DMS53 treated with DMSO at 0.1 percent for 48 hours (cell line): Measurements from ENCODE around the gene SPRED3.
"Not testable (repeated sequence)": the region's sequence is repeated elsewhere in the genome, so short reads cannot be mapped to it uniquely, and the experiment has no call there.

ENCODE experiments used
- DNase-seq: peaks from one replicate; lab custom pipeline; 2025; ENCODE audit not compliant: unreplicated experiment; lab: John Stamatoyannopoulos, UW

Gene SPRED3

GRCh38 chr19:38389957-38390924, 1.7 kb downstream of the SPRED3 start:
- DNase-seq = no peak

GRCh38 chr19:38391911-38392464, 3.5 kb downstream of the SPRED3 start:
- DNase-seq = no peak

DNA sequence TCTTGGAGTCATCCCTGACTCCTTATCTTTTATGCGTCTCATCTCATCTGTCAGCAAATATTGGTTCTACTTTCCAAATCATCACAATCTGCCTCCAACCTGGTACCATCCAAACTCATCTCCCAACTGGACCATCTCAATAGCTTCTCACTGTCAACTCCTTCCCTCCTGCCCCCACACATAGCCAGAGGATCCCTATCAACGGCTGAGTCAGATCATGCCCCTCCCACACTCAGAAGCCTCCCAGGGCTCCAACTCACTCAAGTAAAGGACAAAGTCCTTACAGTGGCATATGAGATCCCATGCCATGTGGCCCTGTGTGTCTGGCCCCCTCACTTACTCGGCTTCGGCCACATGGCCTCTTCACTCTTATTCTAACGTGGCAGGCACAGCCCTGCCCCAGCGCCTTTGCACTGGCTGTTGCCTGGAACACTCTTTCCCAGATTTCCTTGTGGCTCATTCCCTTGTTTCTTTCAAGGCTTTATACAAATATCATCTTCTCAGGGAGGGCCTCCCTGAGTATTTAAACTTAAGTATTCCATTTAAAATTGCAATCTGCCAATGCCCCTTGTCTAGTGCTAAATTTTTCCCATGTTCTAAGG, 4.3 kb downstream of the SPRED3 start:
- DNase-seq = no peak

DNA sequence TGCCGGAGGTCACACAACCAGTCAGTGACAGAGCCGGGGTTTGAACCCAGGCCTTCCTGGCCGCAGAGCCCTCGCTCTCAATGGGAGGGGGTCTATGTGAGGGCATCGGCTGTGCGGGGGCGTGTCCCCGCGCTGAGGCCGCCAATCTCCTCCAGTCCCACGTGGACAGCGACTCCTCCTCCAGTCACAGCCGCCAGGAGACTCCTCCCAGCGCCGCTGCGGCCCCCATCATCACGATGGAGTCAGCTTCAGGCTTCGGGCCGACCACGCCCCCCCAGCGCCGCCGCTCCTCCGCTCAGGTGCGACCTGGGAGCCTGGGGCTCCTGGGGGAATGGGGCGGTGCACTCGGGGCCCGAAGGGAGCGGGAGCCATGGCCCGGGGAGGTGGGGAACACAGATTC, 6.0 kb downstream of the SPRED3 start:
- DNase-seq = no peak

DNA sequence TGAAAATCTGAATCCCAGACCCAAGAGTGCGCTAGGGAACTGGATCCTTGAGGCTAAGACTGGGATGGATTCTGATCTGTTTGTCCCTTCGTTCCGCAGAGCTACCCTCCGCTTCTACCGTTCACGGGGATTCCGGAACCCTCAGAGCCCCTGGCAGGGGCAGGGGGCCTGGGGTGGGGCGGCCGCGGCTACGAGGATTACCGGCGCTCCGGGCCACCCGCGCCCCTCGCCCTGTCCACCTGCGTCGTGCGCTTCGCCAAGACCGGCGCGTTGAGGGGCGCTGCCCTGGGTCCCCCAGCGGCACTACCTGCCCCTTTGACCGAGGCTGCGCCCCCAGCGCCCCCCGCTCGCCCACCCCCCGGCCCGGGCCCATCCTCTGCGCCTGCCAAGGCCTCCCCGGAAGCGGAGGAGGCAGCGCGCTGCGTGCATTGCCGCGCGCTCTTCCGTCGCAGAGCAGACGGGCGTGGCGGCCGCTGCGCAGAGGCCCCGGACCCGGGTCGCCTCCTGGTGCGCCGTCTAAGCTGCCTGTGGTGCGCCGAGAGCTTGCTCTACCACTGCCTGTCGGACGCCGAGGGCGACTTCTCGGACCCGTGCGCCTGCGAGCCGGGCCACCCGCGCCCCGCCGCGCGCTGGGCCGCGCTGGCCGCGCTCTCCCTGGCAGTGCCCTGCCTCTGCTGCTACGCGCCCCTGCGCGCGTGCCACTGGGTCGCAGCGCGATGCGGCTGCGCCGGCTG, 7.1 kb downstream of the SPRED3 start:
- DNase-seq = no peak

DNA sequence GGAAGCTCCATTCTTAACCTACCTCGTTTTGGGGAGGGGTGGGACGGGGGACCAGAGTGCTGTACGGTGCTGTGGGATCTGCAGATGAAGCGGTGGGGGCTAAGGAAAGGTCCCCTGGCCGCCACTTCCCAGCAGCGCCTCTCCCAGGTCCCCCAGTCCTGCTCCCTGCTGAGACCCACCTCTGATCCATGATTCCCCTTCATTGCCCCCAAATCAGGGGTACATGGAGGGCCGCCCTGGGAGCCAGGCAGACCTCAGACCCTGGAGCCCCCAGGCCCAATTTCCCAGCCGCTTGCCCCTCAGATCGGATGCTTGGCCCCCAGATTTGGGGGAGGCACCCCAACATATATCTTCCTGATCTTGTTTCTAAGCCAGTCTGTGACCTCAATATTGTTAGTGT, 10.6 kb downstream of the SPRED3 start:
- DNase-seq = no peak

- DNase-seq = no peak
These were observed 11.0 kb downstream of the SPRED3 start for GRCh38 chr19:38399537-38399936.

- no peak for DNase-seq
These were observed 11.9 kb downstream of the SPRED3 start for GRCh38 chr19:38400361-38400760.

GRCh38 chr19:38401148-38401547, 12.7 kb downstream of the SPRED3 start:
- DNase-seq = no peak

- no peak for DNase-seq
These were observed 14.1 kb downstream of the SPRED3 start for GRCh38 chr19:38402623-38402966.

DNA sequence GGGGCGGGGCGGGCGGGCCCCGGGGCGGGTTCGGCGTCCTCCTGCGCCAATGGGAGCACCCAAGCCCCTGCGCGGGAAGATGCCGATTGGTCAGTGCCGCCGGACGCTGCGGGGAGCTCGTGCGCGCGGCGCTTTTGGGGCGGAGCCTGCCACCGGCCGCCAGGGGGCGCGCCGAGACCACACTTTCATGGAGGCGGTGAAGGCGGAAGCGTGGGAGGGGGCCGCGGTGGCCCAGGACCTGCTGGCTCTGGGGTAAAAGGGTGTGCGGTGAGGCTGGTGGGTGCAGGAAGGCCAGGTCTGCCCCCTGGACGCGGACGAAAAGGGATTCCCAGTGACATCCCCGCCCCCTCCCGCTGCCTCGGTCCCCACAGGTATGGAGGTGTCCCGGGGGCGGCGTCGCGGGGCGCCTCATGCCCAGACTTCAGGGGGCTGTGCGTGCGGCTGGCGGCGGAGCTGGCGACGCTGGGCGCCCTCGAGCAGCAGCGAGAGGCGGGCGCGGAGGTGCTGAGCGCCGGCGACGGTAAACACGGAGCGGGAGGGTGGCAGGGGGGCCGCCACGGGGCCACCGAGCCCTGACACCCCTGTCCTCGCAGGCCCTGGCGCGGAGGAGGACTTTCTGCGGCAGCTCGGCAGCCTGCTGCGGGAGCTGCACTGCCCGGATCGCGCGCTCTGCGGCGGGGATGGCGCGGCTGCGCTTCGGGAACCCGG, 14.6 kb downstream of the SPRED3 start, which contains the start of gene FAM98C:
FAM98C (plus strand) TSS at position 127 of the 708 bp plus-strand sequence; CDS start at position 188, 61 bp downstream.
- DNase-seq = peak; percentile 96

GRCh38 chr19:38404858-38405257, 16.4 kb downstream of the SPRED3 start:
- no peak for DNase-seq

DNA sequence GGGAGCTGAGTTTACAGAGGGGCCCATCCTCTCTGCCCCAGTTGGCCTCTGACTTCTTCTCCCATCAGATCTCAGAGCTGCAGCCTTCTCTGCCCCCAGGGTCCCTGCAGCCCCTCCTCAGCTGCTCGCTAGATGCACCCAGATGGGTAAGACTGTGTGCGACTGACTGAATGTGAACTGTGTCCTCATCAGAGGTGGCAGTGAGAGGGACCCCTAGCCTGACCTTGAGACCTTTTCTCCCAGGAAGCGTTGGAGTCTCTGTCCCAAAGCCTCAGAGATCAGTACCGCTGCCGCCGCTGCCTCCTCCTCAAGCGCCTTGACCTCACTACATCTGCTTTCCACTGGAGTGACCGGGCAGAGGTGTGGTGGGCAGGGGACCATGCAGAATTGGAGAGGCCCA, 16.8 kb downstream of the SPRED3 start:
- DNase-seq = no peak

- DNase-seq = no peak
These were observed 21.2 kb downstream of the SPRED3 start for GRCh38 chr19:38409631-38410133.

- DNase-seq = not testable (repeated sequence)
These were observed 21.9 kb downstream of the SPRED3 start for GRCh38 chr19:38410407-38410806.

DNA sequence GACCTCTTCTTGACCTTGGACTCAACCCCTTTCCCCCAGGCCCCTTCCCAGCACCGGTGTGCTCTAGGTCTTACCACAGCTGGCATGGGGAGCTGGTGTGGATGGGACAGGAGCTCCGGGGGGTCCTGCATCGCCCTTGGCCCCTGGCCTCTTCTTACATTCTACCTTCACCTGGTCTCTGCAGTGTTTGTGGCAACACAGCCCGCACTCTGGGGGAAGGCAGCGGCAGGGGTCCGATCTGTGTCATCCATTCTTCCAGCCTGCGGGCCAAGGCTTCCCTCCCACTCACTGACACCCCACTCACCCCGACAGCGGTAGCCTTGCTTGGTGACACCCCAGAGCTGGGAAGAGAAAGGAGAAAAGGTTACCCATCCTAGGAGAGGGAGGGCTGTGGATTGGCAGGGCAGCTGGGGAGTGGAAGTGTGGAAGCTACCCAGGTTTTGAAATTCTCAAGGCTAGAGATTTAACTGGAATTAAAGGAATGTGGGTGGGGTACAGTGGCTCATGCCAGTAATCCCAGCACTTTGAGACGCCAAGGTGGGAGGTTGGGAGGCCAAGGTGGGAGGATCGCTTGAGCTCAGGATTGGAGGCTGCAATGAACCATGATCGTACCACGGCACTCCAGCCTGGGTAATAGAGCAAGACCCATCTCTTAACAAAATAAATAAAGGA, 22.7 kb downstream of the SPRED3 start:
- no peak for DNase-seq

- not testable (repeated sequence) for DNase-seq
These were observed 23.4 kb downstream of the SPRED3 start for GRCh38 chr19:38411898-38412297.

- no peak for DNase-seq
These were observed 24.0 kb downstream of the SPRED3 start for GRCh38 chr19:38412491-38412890.

DNA sequence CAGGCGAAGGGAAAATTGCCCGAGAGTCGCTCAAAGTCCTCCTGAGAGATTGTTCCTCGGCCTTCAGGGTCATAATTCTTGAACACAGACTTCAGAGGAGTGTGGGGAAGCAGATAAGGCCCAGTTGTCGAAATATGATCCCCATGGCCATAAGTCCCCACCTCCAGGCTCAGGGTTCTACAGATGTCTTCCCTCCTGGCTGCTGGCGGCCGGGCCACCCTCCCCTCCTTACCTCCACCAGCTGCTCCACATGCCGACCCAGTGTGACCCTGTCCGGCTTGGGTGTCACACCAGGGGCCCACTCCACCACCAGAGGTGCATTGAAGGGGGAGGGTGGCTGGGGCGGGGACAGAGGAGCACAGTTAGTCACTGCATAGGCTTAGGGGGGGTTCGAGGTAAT, 24.5 kb downstream of the SPRED3 start:
- no peak for DNase-seq

- no peak for DNase-seq
These were observed 24.9 kb downstream of the SPRED3 start for GRCh38 chr19:38413416-38413815.
